Lower lobe of right lung (tissue), 2 donors: Measurements from ENCODE around the gene ZNF433. TPM values are rescaled to one million over a fixed set of nuclear protein-coding genes. Genes with fewer than 3 reads are reported as not detected.
A peak's percentile ranks its signal among the peaks of the same experiment; 100 is the strongest.

ENCODE experiments used
- ATAC-seq, 2 donors: fragments of 200-7000 bp; cut with Tn5 transposase; one replicate each; pipeline ENCODE4 v1.9.1; 2020 to 2022; ENCODE audit warnings: mild to moderate bottlenecking in 2 of 2, moderate library complexity in 2 of 2
- DNase-seq: peaks from one replicate; pipeline ENCODE4 v3.0.0-alpha.2; 2020
- H3K27ac ChIP-seq: fragments of 200-600 bp; one replicate; pipeline ENCODE4 v1.8.0; 2022
- H3K27me3 ChIP-seq: fragments of 200-600 bp; one replicate; pipeline ENCODE4 v1.8.0; 2022; ENCODE audit warnings: low read depth
- H3K36me3 ChIP-seq: fragments of 200-600 bp; one replicate; pipeline ENCODE4 v1.8.0; 2022; ENCODE audit warnings: mild to moderate bottlenecking
- H3K4me1 ChIP-seq: fragments of 200-600 bp; one replicate; pipeline ENCODE4 v1.8.0; 2022
- H3K4me3 ChIP-seq: fragments of 200-600 bp; one replicate; pipeline ENCODE4 v1.8.0; 2022; ENCODE audit warnings: mild to moderate bottlenecking
- H3K9me3 ChIP-seq: fragments of 200-600 bp; one replicate; pipeline ENCODE4 v1.8.0; 2022
- CTCF ChIP-seq: fragments of 200-600 bp; IDR thresholded peaks from one replicate; pipeline ENCODE4 v1.8.0; 2022; ENCODE audit warnings: antibody characterized with exemption, mild to moderate bottlenecking
- intact Hi-C: fragments of 100-400 bp; cut with DNase I; formaldehyde crosslinking; loops from one replicate; pipeline ENCODE4 v1.11.0; 2022
- total RNA-seq: library from RNA; stranded (reverse); fragmentation: NEBNext Ultra II Directional; extraction: Animal tissue kit (Norgen Biotek cat#: 25700); gene quantifications from one replicate; pipeline ENCODE4 v1.2.1, GENCODE V29; 2021
- donor health status: DM: no; HTN: yes; CAD: no; lungs with severe emphysema.

Gene ZNF433
- total RNA-seq, 1 donor from 2014 or later, result 5.1 TPM

DNA sequence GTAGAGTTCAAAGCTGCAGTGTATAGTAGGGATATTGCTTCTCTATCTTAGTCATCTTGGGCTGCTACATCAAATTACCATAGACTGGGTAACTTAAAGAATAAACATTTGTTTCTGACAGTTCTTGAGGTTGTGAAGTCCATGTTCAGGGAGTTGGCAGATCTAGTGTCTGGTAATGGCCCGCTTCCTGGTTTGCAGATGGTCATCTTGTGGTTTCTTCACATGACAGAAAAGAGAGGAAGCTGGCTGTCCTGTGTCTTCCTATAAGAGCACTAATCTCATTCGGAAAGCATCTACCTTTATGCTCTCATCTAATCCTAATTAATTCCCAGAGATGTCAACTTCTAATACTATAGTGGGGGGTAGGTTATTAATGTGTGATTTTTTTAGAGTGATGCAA, 64.4 kb downstream of the ZNF433 start:
- no peak for DNase-seq
- no peak for TF ChIP-seq CTCF
- H3K4me1 ChIP-seq, result peaks cover 5% of the 10 kb centered on the region
- intact Hi-C loops, result no loop called here
- no peak overlapping the region for H3K4me3 ChIP-seq
- no peak overlapping the region for H3K27ac ChIP-seq
- H3K36me3 ChIP-seq, result no peaks in the 10 kb centered on the region
- no peaks in the 10 kb centered on the region for H3K27me3 ChIP-seq
- peak; percentile 47 to 48 for ATAC-seq
- peaks cover 7% of the 10 kb centered on the region for H3K9me3 ChIP-seq

DNA sequence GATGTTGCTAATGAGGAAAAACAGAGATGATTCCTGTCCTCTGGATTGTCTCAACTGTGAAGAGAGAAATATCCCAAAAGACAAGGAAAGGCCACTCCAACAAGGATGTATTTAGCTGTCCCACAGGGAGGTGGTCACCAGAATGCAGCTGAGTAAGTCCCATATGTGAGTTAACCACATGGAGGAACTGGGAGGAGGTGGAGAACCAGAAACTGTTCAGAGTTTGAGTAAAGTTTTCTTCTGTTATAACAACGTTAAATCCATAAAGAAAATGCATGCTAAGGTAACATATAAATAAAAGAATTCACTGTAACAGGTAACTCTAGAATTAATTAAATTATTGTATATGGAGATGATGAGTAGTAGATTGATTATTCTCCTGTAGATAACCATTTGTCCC, 65.3 kb downstream of the ZNF433 start:
- Histone ChIP-seq H3K36me3 (no peaks in the 10 kb centered on the region), H3K27me3 (no peaks in the 10 kb centered on the region), H3K4me1 (peaks cover 11% of the 10 kb centered on the region), H3K4me3 (no peak overlapping the region), H3K9me3 (peaks cover 6% of the 10 kb centered on the region), H3K27ac (no peak overlapping the region)
- TF ChIP-seq CTCF, result no peak
- no peak for ATAC-seq
- intact Hi-C loops, result no loop called here
- DNase-seq, result no peak

- DNase-seq, result peak; percentile 97
- TF ChIP-seq CTCF, result no peak
- no peaks in the 10 kb centered on the region for H3K27me3 ChIP-seq
- H3K36me3 ChIP-seq, result no peaks in the 10 kb centered on the region
- H3K9me3 ChIP-seq, result no peaks in the 10 kb centered on the region
- H3K4me1 ChIP-seq, result peaks cover 23% of the 10 kb centered on the region
- peak within 1 kb of the TSS; percentile 96 for H3K27ac ChIP-seq
- intact Hi-C loops, result no loop called here
- peak within 1 kb of the TSS; percentile 85 for H3K4me3 ChIP-seq
- ATAC-seq, result peak; percentile 99 to 100
Observed at GRCh38 chr19:11964858-11965645, 70.4 kb downstream of the ZNF433 start, which contains the start of gene ZNF763. ZNF763 (plus strand) TSS chr19:11965040; CDS start chr19:11965209, 169 bp downstream.

Other genes with a start within 250 kb of the ZNF433 start
- gene ZNF491, start 237.2 kb downstream of the ZNF433 start, total RNA-seq, result 2.3 TPM
- 21.7 TPM for gene ZNF440, start 221.4 kb downstream of the ZNF433 start, total RNA-seq
- gene ZNF439, start 187.0 kb downstream of the ZNF433 start, total RNA-seq, result 11.2 TPM
- gene ZNF69, start 147.9 kb downstream of the ZNF433 start, total RNA-seq, result 12.2 TPM
- 13.4 TPM for gene ZNF700, start 110.6 kb downstream of the ZNF433 start, total RNA-seq
- 5.2 TPM for gene ZNF763, start 70.6 kb downstream of the ZNF433 start, total RNA-seq
- gene ZNF878, start 17.3 kb upstream of the ZNF433 start, total RNA-seq, result 0.35 TPM
- gene ZNF844, start 29.1 kb upstream of the ZNF433 start, total RNA-seq, result 11.7 TPM
- gene ZNF20, start 104.7 kb upstream of the ZNF433 start, total RNA-seq, result 6.6 TPM
- 8.4 TPM for gene ZNF625, start 121.1 kb upstream of the ZNF433 start, total RNA-seq
- 14.9 TPM for gene ZNF136, start 127.4 kb upstream of the ZNF433 start, total RNA-seq